ENCODE results near the gene BPIFB2.

BPIFB2 gene

DNA sequence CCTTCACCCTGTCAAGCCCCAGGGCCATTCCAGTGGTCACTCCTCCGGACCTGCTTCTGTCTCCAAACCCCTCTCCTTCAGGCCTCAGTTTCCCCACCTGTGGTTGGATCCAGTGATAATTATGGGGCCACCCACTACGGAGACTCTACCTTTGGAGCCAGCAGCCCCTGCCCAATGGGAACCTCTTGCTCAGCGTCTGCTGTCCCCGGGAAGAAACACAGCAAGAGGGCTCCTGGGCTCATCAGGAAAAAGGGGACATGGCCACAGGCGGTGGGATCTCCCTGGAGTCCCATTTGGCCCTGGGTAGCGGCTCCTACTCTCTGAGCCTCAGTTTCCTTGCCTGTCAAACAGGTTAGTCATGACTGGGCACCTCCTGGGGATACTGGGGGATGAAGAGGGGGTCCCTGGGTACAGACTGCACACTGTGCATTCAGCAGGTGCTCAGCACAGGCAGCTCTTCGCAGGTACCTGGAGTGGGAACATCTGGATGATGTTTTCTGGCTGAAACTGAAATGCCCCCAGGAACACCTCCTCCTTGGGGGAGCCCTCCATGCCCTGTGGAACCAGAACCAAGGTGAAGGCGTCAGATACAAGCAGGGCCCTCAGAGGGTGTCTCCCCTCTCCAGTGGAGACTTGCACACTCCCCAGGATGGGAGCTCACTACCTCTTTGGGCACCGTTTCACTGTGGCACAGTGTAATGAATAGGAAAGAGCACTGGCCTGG is 22.7 kb upstream of the BPIFB2 start:
- no peak for DNase-seq (ENCODE audit: low read depth)

DNA sequence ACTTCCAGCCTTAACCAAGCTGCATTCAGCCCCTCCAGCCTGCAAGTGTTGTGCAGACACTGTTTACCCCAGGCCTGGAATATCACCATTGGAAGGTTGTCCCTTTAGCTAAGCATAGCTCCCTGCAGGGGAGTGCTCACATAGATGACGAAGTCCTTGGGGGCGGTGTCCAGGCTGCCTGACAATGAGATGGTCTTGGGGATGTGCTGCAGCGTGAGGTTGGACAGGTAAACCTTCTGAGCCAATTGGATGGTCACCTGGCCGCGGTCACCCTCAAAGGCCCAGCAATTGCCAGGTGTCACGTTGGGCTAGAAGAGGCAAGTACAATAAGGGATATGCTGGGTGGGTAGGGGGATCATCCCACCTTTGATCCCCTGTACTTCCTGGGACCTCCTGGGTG is 21.9 kb upstream of the BPIFB2 start:
- DNase-seq (ENCODE audit: low read depth): no peak

DNA sequence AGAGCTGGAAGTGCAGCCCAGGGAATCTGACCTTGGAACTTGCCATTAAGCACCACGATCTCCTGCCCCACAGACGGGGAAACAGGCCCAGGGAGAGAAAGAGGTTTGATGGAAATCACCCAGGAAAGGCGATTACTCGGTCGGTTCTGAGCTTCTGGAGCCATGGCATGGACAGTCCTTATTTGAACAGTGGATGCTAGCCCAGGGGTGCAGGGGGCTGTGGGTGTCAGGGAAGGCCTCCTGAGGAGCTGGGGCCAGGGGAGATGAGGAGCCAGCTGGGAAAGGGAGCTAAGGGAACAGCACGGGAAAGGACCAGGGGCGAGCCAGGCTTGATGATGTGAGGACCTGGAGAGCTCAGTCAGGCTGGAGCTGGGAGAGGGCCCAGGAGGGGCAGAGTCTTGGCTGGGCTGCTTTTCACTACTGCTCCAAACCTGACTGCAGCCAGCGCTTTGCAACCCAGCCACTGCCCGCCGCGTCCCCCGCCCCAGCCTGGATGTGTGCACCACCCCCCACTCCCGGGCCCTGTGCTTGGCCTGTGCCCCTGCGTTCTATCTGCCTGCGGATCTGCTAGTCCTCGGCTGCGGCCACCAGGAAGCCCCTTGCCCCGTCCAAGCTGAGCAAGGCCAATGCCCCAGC is 21.1 kb upstream of the BPIFB2 start:
- DNase-seq (ENCODE audit: low read depth): no peak

DNA sequence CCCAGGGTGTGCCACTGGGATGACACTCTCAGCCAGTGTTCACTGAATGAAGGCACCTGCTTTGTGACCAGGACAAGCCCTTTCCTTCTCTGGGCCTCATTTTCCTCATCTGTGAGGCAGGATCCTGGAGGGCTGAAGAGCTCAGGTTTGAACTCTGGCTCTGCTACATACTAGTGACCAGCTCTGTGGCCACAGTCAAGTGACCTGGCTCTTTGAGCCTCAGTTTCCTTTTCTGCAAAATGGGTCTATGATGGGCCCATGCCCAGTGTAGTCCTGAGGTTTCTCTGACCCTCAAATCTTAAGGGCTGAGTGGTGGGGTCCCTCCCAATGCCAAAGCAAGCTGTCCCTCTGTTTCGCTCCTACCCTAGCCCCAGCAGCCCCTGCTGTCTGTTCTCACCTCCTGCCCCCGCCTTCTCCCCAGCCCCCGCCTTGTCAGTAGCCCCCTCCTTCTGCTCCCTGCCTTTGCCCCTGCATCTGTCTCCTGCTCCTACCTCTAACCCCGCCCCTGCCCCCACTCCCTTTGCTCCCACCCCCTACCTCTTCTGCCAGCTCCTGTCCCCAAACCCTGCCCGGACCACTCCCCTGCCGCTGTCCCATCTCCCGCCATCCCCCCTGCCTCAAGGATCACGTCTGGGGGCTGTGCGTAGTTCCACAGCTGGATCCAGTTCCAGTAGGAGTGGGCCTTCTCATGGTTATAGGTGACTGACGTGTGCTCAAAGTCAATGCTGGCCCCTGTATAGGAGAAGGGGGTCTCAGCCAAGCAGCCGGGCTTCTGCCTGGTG is 20.3 kb upstream of the BPIFB2 start:
- no peak for DNase-seq (ENCODE audit: low read depth)

DNA sequence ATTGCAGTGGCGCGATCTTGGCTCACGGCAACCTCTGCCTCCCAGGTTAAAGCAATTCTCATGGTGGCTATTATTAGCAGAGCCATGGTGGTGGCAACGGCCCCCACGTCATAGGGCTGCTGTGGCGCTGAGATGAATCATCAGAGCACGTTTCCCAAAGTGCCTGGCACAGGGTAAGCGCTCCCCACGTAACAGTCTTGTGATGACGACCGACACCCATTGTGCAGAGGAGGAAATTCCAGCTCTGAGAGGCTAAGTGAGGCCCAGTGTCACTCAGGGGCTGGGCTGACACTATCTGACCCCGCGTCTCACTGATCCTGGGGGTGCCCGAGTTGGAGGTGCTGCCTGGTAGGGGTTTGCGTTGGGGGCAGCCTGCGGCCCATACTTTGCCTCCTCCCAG is 19.5 kb upstream of the BPIFB2 start:
- no peak for DNase-seq (ENCODE audit: low read depth)

DNA sequence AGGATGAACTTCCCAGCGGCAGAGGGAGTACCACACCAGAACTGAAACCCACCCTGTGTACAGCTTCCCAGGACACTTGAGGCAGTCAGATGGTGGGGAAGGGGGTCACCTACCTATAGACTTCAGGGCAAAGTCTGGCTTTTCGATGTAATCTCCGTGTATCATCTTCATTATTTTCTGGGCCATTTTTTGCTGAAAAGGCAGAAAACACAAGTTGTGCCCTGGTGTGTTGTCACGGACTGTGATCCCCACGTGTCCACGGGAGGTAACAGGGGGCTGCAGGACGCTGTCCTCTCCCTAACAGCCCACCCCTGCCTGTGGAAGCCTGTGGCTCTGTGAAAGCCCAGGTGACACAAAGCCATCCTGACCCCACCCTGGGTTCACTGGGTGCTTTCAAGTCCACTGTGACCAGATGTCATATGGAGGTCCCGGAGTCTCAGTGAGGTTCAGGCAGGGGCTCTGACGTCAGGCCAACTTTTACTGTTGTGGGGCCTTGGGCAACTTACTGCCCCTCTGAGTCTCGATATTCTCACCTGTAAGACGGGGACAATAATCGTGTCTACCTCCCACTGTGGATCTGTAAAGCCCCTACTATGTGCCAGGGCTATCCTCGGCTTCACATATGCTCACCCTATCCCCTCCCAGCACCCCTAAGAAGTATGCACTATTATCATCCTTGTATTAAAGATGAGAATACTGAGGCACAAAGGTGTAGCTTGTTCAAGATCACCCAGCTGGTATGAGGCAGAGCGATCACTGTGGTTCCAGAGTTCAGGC is 17.8 kb upstream of the BPIFB2 start:
- no peak for DNase-seq (ENCODE audit: low read depth)

DNA sequence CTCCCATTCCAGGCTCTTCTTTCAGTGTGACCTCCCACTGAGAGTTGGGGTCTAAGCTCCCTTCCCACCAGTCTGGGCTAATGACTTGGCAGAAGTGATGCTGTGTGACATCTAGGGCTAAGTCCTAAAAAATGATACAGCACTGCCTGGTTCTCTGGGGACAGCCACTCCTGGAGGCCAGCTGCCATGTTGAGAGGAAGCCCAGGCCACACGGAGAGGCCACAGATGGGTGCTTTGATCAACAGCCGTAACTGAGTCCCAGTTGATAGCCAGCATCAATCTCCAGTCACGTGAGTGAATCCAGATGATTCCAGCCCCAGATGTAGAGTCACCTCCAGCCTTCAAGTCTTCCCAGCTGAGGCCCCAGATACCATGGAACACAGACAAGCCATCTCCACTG is 17.1 kb upstream of the BPIFB2 start:
- no peak for DNase-seq (ENCODE audit: low read depth)

DNA sequence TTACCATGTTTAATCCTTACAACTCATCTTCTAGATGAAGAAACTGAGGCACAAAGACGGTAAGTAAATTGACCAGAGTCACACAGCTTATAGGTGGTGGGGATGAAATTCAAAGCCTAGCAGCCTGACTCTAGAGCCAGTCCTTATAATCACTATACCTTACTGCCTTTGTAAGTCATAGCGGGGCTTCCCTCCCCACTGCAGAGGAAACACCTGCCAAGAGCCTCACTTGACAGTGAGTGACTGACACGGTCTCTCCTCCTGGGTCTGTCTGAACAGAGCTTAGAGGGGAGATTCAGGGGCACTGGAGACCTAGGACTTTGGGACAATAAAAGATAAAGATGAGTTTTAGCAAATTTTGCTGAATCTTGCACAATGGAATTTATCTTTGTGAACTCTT is 16.1 kb upstream of the BPIFB2 start:
- no peak for DNase-seq (ENCODE audit: low read depth)

DNA sequence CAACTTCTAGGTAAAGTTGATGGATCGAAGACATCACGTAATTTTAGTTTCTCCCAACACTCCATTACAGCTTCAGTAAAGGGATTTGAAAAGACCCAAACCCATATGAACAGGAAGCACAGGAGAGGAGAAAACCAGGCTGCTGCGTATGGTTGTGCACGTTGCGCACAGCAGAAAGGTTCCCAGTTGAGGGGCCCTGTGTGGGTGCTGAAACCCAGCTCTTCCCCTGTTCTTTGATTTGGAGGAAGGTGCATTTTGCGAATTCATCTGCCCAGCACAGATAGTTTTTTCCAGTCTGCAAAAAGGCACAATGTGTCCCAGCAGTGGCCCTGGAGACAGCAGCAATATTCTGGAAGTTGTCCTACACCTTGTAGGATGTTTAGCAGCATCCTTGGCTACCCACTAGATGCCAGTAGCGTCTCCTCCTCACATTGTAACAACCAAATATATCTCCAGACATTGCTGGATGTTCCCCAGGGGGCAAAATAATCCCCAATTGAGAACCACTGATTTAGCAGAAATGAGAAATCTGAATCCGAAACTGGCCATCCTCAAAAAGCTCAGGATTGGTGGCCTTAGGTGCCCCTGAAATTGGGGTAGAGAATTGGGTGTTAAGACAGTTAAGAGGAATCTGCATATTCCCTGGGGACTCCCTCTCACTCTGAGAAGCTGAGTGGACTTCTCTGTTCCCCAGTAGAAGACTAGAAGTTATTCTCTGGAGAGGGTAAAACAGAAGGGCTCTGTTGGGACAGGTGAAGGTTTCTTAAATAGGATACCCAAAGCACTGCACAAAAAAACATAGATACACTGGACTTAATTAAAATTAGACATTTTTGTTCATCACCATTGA is 15.5 kb upstream of the BPIFB2 start:
- no peak for DNase-seq (ENCODE audit: low read depth)

DNA sequence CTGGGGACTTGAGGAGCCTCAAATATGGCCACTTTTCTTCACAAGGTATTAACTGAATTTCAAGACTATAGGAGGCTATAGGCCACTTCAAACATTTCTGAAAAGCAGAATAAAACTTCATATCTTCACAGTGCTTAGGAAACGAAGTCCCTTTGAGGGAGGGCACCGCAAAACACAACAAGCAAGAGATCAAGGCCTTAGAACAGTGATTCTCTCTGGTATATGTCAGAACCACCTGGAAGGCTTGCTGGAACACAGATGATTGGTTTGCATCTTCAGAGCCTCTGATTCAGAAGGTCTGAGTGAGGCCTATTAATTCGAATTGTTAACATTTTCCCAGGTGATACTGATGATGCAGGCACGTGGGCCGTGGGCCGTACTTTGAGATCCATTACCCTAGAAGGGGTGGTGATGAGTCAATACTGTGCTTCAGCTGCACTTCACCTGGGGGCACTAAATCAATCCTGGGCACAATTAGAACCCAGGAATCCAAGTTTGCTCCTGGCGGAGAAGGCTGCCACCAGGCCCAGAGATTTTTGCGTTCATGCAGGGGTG is 13.9 kb upstream of the BPIFB2 start:
- no peak for DNase-seq (ENCODE audit: low read depth)

DNA sequence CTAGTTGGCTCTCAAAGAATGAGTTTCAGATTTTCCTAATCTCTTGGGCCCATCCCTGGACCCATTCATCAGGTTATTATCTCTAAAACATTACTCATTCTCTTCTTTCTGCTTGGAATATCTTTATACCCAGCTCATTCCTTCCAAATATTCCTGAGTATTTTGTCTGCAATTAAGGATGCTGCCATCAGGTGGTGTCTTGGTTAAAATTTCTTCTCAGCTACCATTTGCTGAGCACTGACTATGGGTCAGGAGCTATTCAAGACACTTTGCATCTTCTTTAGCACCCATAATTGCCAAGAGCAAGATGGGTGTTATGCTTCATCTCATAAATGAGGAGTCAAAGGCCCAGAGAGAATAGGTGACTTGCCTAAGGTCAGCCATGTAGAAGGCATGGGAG is 11.7 kb upstream of the BPIFB2 start:
- DNase-seq (ENCODE audit: low read depth): no peak

DNA sequence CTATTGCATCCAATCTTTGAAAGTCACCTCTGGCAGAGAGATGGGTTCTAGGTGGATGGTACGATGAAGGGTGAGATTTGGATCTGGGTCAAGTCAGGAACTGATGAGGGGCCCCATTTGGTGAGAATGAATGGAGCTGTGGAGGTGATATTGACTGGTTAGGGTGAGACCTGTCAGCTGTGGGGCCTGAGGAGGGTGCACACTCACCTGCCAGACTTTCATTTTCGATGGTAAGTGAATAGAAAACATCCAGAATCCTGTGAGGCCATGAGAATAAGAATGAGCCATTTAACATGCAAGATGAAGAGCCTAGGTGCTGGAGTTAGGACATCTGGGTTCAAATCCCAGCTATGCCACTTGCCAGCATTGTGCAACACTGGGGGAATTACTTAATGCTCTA is 10.1 kb upstream of the BPIFB2 start:
- no peak for DNase-seq (ENCODE audit: low read depth)

DNA sequence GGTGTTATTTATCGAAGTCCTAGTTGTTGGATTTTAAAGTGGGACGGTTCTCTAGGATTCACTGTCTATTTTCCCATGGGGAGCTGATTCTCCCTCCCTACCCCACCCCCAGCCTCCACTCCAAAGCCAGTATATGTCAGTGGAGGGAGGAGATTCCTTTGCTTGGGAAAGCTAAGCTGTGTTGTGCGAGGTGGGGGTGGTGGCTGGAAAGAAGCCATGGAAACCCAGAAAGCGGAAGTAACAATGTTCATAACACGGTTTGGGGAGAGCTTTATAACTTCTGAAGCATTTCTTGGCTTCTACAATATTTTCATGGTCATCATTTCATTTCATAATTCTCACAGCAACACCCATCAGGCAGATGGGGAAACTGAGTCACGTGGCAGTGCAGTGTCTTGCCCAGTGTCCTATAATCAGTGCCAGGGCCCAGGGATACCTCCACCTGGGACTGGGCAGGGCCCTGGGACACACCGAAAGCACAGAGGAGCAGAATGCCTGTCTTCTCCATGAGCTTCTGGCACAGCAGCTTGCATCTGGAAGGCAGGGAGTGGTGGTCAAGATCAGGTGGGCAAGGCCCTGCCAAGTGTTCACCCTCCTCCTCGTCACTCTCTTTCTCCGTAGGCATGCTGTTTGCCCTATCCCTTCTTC is 7.8 kb upstream of the BPIFB2 start:
- DNase-seq (ENCODE audit: low read depth): no peak

DNA sequence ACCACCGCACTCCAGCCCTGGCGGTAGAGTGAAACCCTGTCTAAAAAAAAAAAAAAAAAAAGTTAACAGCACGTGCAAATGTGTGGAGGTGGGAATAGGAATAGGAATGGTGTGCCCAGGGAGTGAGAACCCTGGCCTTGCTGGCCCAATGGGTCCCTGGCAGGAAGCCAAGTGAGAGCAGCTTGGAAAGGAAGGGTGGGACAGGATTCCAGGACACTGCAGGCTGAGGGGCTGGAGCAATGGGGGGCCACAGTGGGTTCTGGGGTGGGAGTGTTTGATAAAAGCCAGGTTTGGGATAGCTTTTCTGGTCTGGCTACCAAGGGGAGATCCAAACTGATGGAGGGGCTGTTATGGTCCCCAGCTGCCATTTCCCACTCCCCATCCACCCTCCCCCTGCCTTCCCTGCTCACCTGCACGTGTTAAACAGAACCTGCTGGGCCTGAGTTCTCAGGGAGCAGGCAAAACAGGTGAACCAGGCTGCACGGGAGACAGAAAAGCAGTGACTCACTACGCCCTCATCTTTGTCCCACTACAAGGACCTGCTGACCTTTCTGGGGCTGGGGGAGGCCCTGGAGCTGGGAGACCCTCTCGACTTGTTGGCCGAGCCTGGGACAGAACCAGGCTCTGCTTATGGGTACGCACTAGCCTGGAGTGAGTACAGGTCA is 6.6 kb upstream of the BPIFB2 start:
- no peak for DNase-seq (ENCODE audit: low read depth)

DNA sequence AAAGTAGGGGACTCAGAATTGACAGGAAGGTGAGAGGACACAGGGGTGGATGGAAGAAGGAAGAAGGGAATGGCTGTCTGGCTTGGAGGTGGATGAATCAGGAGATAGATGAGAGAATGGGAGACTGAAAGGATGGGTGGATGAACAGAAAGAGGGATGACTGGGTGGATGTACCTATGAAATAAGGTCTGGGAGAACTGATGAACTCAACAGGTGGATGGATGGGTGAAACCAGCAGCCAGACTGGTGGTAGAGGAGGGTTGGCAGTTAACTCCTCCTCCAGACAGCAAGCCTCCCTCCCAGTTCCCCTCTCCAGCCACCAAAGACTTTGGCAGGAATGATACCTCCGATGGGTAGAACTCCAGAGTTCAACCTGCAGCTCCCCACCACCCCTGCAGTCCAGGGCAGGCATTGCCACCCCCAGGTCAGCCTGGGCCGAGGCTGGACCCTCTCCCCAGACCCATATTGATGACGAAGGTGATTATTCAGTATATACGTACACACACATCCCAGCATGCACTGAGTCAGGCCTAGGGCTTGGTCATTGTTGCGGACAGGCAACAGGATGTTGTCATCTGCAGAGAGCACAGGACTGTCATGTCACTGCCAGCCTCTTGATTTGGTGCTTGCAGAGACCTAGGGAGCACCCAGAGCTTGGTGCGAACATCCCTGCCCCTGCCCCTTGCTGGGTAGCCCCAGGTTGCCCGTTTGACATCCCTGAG is 5.3 kb upstream of the BPIFB2 start:
- no peak for DNase-seq (ENCODE audit: low read depth)

DNA sequence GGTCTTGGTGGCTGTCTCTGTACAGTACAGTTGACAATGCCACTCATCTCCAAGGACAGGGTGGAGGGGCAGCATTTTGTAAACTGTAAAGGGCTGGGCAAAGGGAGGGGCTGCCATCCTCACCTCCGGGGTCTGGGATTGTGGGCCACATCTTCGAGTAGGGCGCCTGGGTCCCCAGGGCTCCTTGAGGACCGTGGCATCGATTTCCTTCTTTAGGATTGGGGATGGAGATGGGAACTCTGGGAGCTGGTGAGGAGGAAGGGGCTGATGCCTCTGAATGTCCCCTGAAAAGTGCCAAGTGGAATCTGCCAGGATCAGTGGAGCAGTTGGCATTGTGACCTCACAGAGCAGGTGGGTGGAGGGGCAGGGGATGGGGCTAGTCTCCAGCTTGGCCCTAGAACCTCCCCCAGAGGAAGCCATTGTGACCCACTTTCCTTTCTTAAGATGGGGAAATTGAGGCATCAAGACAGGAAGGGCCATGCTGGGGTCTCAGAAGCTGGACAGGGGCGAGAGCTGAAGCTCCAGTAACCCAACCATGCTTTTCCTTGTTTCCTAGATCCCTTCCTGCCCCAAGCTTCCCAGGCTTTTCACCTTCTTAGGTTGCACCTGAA is 3.3 kb upstream of the BPIFB2 start, which contains the start of gene SUN5:
TSS of gene SUN5 (minus strand) at position 293 of the 611 bp plus-strand sequence. CDS start at position 200, 93 bp downstream.
- DNase-seq (ENCODE audit: low read depth): no peak

DNA sequence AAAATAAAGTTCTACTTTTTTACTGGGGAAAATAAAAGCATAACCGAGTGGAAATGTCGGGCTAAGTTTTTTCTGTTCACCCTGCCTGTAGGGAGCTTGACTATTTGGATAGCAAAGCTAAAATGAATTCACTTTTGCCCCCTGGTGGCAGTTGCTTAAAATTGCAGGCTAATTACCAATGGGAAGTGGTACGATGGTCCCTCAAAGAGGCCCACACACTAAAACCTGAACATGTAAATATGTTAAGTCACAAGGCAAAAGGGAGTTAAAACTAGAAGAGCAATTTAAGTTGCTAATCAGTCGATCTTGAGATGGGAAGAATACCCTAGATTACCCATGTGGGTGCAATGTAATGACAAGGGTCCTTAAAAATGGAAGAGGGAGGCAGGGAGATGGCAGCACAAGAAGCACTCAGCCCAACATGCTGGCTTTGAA is 2.4 kb upstream of the BPIFB2 start:
- DNase-seq (ENCODE audit: low read depth): no peak

DNA sequence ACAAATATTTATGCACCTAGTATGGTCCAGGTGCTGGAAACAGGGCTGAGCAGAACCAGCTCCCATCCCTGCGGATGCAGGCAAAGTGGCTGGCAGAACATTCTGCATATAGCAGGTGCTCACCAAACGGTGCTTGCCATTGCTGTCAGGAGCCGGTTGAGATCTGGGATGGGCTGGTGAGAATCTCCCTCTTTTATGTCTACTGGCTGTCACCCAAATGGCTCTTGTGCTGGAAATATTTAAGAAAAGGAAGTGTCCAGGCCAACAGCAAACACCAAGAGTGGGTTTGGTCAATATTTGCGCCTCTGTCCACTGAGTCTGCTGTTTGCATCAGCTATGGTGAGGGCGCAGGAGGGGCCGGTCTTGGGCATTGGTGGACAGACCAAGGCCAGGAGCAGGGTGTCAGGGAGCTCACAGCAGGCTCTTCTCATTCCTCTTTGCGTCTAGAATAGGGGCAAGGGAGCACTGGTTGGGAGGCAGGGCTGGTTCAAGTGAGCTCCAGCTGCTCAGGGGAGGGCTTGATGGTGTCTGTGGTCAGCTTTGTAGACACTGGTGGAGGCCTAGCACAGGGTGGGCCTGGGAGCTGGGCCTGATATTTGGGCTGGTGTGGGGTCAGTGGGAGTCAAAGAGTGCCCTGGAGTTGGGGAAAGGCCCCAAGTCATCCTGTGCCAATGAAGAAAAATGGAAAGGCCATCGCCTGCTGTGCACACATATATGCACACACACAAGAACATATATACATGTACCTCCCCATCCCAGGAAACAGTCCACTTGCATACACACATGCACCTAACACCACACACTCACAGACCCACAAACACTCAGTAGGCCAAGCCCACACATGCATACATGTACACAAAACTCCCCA is 1.4 kb upstream of the BPIFB2 start:
- DNase-seq (ENCODE audit: low read depth): no peak

Measured in non-pigmented ciliary epithelial cell (primary cell).